Mesothelial cell of epicardium (in vitro differentiated cells): Measurements from ENCODE around the gene DOP1B. TPM values are rescaled to one million over a fixed set of nuclear protein-coding genes. Genes with fewer than 3 reads are reported as not detected.

Experiments used
- DNase-seq, 2 experiments: peaks; one replicate each; pipeline ENCODE4 v3.0.0; 2021; ENCODE audit warnings: low spot score in 2 of 2; ENCODE audit not compliant: unreplicated experiment in 2 of 2
- H3K27ac Mint-ChIP-seq: 2 replicates; pipeline ENCODE4 v1.8.0; 2021; ENCODE audit warnings: mixed read lengths
- H3K27me3 Mint-ChIP-seq: 2 replicates; pipeline ENCODE4 v1.8.0; 2021; ENCODE audit warnings: low read depth, mixed read lengths
- H3K36me3 Mint-ChIP-seq: 2 replicates; pipeline ENCODE4 v1.8.0; 2021; ENCODE audit warnings: mixed read lengths
- H3K4me1 Mint-ChIP-seq: 2 replicates; pipeline ENCODE4 v1.8.0; 2021; ENCODE audit warnings: mixed read lengths
- H3K4me3 Mint-ChIP-seq: 2 replicates; pipeline ENCODE4 v1.8.0; 2021; ENCODE audit warnings: mild to moderate bottlenecking, moderate library complexity, mixed read lengths
- H3K9me3 Mint-ChIP-seq: 2 replicates; pipeline ENCODE4 v1.8.0; 2021; ENCODE audit warnings: mixed read lengths
- CTCF ChIP-seq: fragments of 200-600 bp; sonication (generic); IDR thresholded peaks from one replicate; pipeline ENCODE4 v1.5.0; 2021; ENCODE audit warnings: antibody characterized with exemption; ENCODE audit not compliant: unreplicated experiment
- total RNA-seq: library from RNA; stranded (reverse); gene quantifications from 3 replicates; pipeline ENCODE4 v1.2.1, GENCODE V29; 2021

The DOP1B gene
- total RNA-seq, 1 donor from 2014 or later = 12.3 TPM

GRCh38 chr21:36178349-36178748 lies 21.7 kb downstream of the DOP1B start:
- H3K4me3 Mint-ChIP-seq = no peak overlapping the region
- no peak for DNase-seq
- H3K27ac Mint-ChIP-seq = no peak overlapping the region
- H3K36me3 Mint-ChIP-seq = peaks cover 9% of the 10 kb centered on the region
- TF ChIP-seq CTCF = no peak
- H3K4me1 Mint-ChIP-seq = no peaks in the 10 kb centered on the region
- H3K9me3 Mint-ChIP-seq = peaks cover 13% of the 10 kb centered on the region
- no peaks in the 10 kb centered on the region for H3K27me3 Mint-ChIP-seq

GRCh38 chr21:36179145-36179544 lies 22.5 kb downstream of the DOP1B start:
- DNase-seq = no peak
- Mint-ChIP-seq H3K4me1 (no peaks in the 10 kb centered on the region), H3K36me3 (peaks cover 9% of the 10 kb centered on the region), H3K9me3 (peaks cover 13% of the 10 kb centered on the region), H3K27me3 (no peaks in the 10 kb centered on the region), H3K27ac (no peak overlapping the region), H3K4me3 (no peak overlapping the region)
- no peak for TF ChIP-seq CTCF

- no peak for DNase-seq
- Mint-ChIP-seq H3K27me3 (no peaks in the 10 kb centered on the region), H3K36me3 (peaks cover 9% of the 10 kb centered on the region), H3K4me1 (no peaks in the 10 kb centered on the region), H3K27ac (no peak overlapping the region), H3K9me3 (peaks cover 13% of the 10 kb centered on the region), H3K4me3 (no peak overlapping the region)
- TF ChIP-seq CTCF = no peak
These were observed 24.3 kb downstream of the DOP1B start for GRCh38 chr21:36180963-36181362.

GRCh38 chr21:36183144-36183795 lies 26.6 kb downstream of the DOP1B start:
- Mint-ChIP-seq H3K27ac (no peak overlapping the region), H3K36me3 (peaks cover 9% of the 10 kb centered on the region), H3K4me1 (peaks cover 4% of the 10 kb centered on the region), H3K9me3 (peaks cover 13% of the 10 kb centered on the region), H3K27me3 (no peaks in the 10 kb centered on the region), H3K4me3 (no peak overlapping the region)
- TF ChIP-seq CTCF = no peak
- DNase-seq = no peak

GRCh38 chr21:36184545-36184944 lies 27.9 kb downstream of the DOP1B start:
- no peak for TF ChIP-seq CTCF
- Mint-ChIP-seq H3K27ac (no peak overlapping the region), H3K36me3 (peaks cover 4% of the 10 kb centered on the region), H3K4me1 (peaks cover 12% of the 10 kb centered on the region), H3K4me3 (no peak overlapping the region), H3K9me3 (peaks cover 4% of the 10 kb centered on the region), H3K27me3 (no peaks in the 10 kb centered on the region)
- DNase-seq = no peak

GRCh38 chr21:36185523-36185922 lies 28.9 kb downstream of the DOP1B start:
- no peak for TF ChIP-seq CTCF
- DNase-seq = no peak
- H3K4me3 Mint-ChIP-seq = no peak overlapping the region
- H3K4me1 Mint-ChIP-seq = peaks cover 12% of the 10 kb centered on the region
- H3K36me3 Mint-ChIP-seq = peaks cover 4% of the 10 kb centered on the region
- no peak overlapping the region for H3K27ac Mint-ChIP-seq
- H3K27me3 Mint-ChIP-seq = no peaks in the 10 kb centered on the region
- H3K9me3 Mint-ChIP-seq = peaks cover 4% of the 10 kb centered on the region
